ENCODE measurements around the gene CES5A. TPM values are rescaled to one million over a fixed set of nuclear protein-coding genes. Genes with fewer than 3 reads are reported as not detected.

Gene CES5A
- total and polyA plus RNA-seq, 10 of the 15 experiments (the other 5 are each of a cell fraction or from before 2014, with no cell fraction given) = 0.19 TPM; not detected in 9

DNA sequence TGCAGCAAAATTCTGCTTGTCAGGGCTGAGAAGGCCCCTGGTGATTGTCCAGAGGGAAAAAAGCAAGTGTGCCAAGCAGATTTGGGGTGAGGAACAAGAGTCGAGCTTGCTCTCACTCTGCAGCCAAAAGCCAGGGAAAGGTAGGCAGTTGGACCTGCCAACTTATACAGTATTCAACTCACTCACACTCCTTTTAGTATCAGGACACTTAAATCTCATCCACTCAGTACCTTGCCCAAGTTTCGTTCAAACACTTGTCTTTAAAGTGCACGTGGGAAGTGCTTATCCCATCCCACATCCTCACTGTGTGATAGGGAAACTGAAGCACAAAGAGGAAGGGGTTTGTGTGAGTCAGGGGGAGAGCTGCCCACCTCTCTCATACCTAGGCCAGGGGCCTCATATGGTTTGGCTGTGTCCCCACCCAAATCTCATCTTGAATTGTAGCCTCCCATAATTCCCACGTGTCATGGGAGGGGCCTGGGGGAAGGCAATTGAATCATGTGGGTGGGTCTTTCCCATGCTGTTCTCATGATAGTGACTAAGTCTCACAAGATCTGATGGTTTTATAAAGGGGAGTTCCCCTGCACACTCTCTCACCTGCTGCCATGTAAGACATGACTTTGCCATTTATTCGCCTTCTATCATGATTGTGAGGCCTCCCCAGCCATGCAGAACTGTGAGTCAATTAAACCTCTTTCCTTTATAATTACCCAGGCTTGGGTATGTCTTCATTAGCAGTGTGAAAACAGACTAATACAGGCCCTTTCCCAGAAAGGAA, 25.6 kb upstream of the CES5A start:
- intact Hi-C loops (cut with micrococcal nuclease; ENCODE audit: unreplicated experiment) (no loop called here), in situ Hi-C loops (cut with MboI) (no loop called here)
- no TSS peak for BruUV-seq (replicated peaks)
- TF ChIP-seq WRNIP1 (IDR thresholded peaks at IDR 0.05; ENCODE audit: borderline replicate concordance, low read depth, low read length) (no peak), ZNF622 (IDR thresholded peaks at IDR 0.05) (no peak), MTA2 (IDR thresholded peaks at IDR 0.05; ENCODE audit: low read depth) (no peak)
- no peaks in the 10 kb centered on the region for H3K27me3 ChIP-seq (replicated peaks in 1 of 2; ENCODE audit: control insufficient read depth in 2 of 2, insufficient read depth in 2 of 2, low read length in 1 of 2)
- DNase-seq (ENCODE audit: low read depth, low spot score) (no peak), ATAC-seq (no peak), FAIRE-seq (no peak)
- ChIA-PET SMC1A (ENCODE audit: uncharacterized antibody, unreplicated experiment) (interaction anchor here (0.6 kb wide), 1 partner anchor 208 kb away, joined by 3 read pairs; no protein-coding TSS in a partner anchor), CTCF (no interaction called here), POLR2A (no interaction called here), RAD21 (ENCODE audit: unreplicated experiment) (no interaction called here)
- no peaks in the 10 kb centered on the region; the same call in 1 of the 2 replicates for H3K4me1 ChIP-seq (ENCODE audit: control insufficient read depth, insufficient read depth, low read length)
- no peaks in the 10 kb centered on the region for H3K79me2 ChIP-seq (ENCODE audit: control insufficient read depth, insufficient read depth, low read length)
- H3K4me3 ChIP-seq = no peak overlapping the region
- H3K9me3 ChIP-seq (replicated peaks; ENCODE audit: control insufficient read depth, insufficient read depth, low read length) = no peaks in the 10 kb centered on the region; the same call in 2 of the 3 replicates
- no peaks in the 10 kb centered on the region for H3K36me3 ChIP-seq (ENCODE audit: control insufficient read depth in 2 of 2, insufficient read depth in 2 of 2, low read length in 1 of 2)
- no peaks in the 10 kb centered on the region for H4K20me1 ChIP-seq (ENCODE audit: control insufficient read depth, insufficient read depth)
- 0% methylated on average over 5 of the region's 5 CpGs for WGBS (ENCODE audit: insufficient coverage, insufficient replicate concordance, low lambda C conversion rate, missing lambda C conversion rate)
- H3K9ac ChIP-seq (ENCODE audit: control insufficient read depth, insufficient read depth, low read length) = no peak overlapping the region
- H3K27ac ChIP-seq (ENCODE audit: control insufficient read depth, insufficient read depth) = no peak overlapping the region
- no peak overlapping the region for H3K4me2 ChIP-seq (ENCODE audit: control insufficient read depth, insufficient read depth)
- H2AFZ ChIP-seq (ENCODE audit: control insufficient read depth, low read depth, low read length) = no peak overlapping the region

- in situ Hi-C loops (cut with MboI) = no loop called here
- Histone ChIP-seq H3K4me1 (ENCODE audit: control insufficient read depth, insufficient read depth, low read length) (no peaks in the 10 kb centered on the region; the same call in 1 of the 2 replicates), H3K9me3 (replicated peaks; ENCODE audit: control insufficient read depth, insufficient read depth, low read length) (no peaks in the 10 kb centered on the region; the same call in 2 of the 3 replicates), H2AFZ (ENCODE audit: control insufficient read depth, low read depth, low read length) (no peak overlapping the region), H3K9ac (ENCODE audit: control insufficient read depth, insufficient read depth, low read length) (no peak overlapping the region), H3K27ac (ENCODE audit: control insufficient read depth, insufficient read depth) (no peak overlapping the region), H4K20me1 (ENCODE audit: control insufficient read depth, insufficient read depth) (no peaks in the 10 kb centered on the region), H3K27me3 (replicated peaks in 1 of 2; ENCODE audit: control insufficient read depth in 2 of 2, insufficient read depth in 2 of 2, low read length in 1 of 2) (no peaks in the 10 kb centered on the region), H3K79me2 (ENCODE audit: control insufficient read depth, insufficient read depth, low read length) (no peaks in the 10 kb centered on the region), H3K36me3 (ENCODE audit: control insufficient read depth in 2 of 2, insufficient read depth in 2 of 2, low read length in 1 of 2) (no peaks in the 10 kb centered on the region), H3K4me2 (ENCODE audit: control insufficient read depth, insufficient read depth) (no peak overlapping the region), H3K4me3 (no peak overlapping the region)
- FAIRE-seq (no peak), DNase-seq (ENCODE audit: low read depth, low spot score) (no peak), ATAC-seq (no peak)
- intact Hi-C loops (cut with micrococcal nuclease; ENCODE audit: unreplicated experiment) = no loop called here
- TF ChIP-seq NR2C1 (IDR thresholded peaks at IDR 0.05) = no peak
- TF ChIP-seq, protein P1, sequence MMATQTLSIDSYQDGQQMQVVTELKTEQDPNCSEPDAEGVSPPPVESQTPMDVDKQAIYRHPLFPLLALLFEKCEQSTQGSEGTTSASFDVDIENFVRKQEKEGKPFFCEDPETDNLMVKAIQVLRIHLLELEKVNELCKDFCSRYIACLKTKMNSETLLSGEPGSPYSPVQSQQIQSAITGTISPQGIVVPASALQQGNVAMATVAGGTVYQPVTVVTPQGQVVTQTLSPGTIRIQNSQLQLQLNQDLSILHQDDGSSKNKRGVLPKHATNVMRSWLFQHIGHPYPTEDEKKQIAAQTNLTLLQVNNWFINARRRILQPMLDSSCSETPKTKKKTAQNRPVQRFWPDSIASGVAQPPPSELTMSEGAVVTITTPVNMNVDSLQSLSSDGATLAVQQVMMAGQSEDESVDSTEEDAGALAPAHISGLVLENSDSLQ (IDR thresholded peaks at IDR 0.05) = no peak
- no peak for TF ChIP-seq ETV6 (conservative IDR thresholded peaks at IDR 0.05 in 1 of 2, IDR thresholded peaks at IDR 0.05 in 1 of 2; ENCODE audit: borderline replicate concordance in 1 of 2, low read depth in 1 of 2)
- no peak for TF ChIP-seq DPF2 (IDR thresholded peaks at IDR 0.05)
- TF ChIP-seq, protein P2, sequence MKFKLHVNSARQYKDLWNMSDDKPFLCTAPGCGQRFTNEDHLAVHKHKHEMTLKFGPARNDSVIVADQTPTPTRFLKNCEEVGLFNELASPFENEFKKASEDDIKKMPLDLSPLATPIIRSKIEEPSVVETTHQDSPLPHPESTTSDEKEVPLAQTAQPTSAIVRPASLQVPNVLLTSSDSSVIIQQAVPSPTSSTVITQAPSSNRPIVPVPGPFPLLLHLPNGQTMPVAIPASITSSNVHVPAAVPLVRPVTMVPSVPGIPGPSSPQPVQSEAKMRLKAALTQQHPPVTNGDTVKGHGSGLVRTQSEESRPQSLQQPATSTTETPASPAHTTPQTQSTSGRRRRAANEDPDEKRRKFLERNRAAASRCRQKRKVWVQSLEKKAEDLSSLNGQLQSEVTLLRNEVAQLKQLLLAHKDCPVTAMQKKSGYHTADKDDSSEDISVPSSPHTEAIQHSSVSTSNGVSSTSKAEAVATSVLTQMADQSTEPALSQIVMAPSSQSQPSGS (IDR thresholded peaks at IDR 0.05; ENCODE audit: low read length) = no peak
- TF ChIP-seq MEF2A (IDR thresholded peaks at IDR 0.05; ENCODE audit: insufficient read depth, low read depth, low read length) = no peak
- no peak for TF ChIP-seq MTA3 (IDR thresholded peaks at IDR 0.05; ENCODE audit: borderline replicate concordance, low read length)
- TF ChIP-seq BRCA1 (IDR thresholded peaks at IDR 0.05; ENCODE audit: low read depth, low read length) = no peak
- no peak for TF ChIP-seq ZNF207 (IDR thresholded peaks at IDR 0.05; ENCODE audit: borderline replicate concordance)
- WGBS (ENCODE audit: insufficient coverage, insufficient replicate concordance, low lambda C conversion rate, missing lambda C conversion rate) = 4% methylated on average over 3 of the region's 3 CpGs
- ChIA-PET RAD21 (ENCODE audit: unreplicated experiment) (no interaction called here), POLR2A (no interaction called here), CTCF (no interaction called here), SMC1A (ENCODE audit: uncharacterized antibody, unreplicated experiment) (no interaction called here)
- BruUV-seq (replicated peaks) = no TSS peak
Measured at GRCh38 chr16:55899857-55900256, 24.7 kb upstream of the CES5A start.
